Measurements from ENCODE around the gene PRKRA. TPM values are rescaled to one million over a fixed set of nuclear protein-coding genes. Genes with fewer than 3 reads are reported as not detected.

Gene PRKRA
- total and polyA plus RNA-seq, 2 experiments from 2014 or later = 44.0 to 67.1 TPM

DNA sequence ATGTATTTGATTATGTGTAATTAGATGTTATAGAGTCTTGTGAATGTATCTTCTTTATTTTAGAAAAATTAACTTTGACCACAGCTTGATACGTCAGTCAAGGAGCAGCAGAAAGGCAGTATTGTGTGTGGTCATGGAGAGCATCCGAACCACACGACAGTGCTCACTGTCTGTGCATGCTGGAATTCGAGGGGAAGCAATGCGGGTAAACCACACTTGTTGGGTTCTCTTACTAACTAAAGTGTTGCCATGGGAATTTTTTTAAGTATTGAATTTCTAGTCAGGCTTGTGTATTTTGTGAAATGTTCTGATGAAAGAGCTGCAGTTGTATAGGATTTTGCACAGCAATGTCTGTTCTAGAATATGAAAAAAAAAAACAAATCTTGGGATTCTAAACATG lies 5.0 kb upstream of the PRKRA start (continued):
- TF ChIP-seq, protein P1, sequence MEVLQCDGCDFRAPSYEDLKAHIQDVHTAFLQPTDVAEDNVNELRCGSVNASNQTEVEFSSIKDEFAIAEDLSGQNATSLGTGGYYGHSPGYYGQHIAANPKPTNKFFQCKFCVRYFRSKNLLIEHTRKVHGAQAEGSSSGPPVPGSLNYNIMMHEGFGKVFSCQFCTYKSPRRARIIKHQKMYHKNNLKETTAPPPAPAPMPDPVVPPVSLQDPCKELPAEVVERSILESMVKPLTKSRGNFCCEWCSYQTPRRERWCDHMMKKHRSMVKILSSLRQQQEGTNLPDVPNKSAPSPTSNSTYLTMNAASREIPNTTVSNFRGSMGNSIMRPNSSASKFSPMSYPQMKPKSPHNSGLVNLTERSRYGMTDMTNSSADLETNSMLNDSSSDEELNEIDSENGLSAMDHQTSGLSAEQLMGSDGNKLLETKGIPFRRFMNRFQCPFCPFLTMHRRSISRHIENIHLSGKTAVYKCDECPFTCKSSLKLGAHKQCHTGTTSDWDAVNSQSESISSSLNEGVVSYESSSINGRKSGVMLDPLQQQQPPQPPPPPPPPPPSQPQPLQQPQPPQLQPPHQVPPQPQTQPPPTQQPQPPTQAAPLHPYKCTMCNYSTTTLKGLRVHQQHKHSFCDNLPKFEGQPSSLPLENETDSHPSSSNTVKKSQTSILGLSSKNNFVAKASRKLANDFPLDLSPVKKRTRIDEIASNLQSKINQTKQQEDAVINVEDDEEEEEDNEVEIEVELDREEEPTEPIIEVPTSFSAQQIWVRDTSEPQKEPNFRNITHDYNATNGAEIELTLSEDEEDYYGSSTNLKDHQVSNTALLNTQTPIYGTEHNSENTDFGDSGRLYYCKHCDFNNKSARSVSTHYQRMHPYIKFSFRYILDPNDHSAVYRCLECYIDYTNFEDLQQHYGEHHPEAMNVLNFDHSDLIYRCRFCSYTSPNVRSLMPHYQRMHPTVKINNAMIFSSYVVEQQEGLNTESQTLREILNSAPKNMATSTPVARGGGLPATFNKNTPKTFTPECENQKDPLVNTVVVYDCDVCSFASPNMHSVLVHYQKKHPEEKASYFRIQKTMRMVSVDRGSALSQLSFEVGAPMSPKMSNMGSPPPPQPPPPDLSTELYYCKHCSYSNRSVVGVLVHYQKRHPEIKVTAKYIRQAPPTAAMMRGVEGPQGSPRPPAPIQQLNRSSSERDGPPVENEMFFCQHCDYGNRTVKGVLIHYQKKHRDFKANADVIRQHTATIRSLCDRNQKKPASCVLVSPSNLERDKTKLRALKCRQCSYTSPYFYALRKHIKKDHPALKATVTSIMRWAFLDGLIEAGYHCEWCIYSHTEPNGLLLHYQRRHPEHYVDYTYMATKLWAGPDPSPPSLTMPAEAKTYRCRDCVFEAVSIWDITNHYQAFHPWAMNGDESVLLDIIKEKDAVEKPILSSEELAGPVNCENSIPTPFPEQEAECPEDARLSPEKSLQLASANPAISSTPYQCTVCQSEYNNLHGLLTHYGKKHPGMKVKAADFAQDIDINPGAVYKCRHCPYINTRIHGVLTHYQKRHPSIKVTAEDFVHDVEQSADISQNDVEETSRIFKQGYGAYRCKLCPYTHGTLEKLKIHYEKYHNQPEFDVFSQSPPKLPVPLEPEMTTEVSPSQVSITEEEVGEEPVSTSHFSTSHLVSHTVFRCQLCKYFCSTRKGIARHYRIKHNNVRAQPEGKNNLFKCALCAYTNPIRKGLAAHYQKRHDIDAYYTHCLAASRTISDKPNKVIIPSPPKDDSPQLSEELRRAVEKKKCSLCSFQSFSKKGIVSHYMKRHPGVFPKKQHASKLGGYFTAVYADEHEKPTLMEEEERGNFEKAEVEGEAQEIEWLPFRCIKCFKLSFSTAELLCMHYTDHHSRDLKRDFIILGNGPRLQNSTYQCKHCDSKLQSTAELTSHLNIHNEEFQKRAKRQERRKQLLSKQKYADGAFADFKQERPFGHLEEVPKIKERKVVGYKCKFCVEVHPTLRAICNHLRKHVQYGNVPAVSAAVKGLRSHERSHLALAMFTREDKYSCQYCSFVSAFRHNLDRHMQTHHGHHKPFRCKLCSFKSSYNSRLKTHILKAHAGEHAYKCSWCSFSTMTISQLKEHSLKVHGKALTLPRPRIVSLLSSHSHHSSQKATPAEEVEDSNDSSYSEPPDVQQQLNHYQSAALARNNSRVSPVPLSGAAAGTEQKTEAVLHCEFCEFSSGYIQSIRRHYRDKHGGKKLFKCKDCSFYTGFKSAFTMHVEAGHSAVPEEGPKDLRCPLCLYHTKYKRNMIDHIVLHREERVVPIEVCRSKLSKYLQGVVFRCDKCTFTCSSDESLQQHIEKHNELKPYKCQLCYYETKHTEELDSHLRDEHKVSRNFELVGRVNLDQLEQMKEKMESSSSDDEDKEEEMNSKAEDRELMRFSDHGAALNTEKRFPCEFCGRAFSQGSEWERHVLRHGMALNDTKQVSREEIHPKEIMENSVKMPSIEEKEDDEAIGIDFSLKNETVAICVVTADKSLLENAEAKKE (CRISPR knock-in tag; IDR thresholded peaks at IDR 0.05) = no peak
- TF ChIP-seq EZH2phosphoT487 (IDR thresholded peaks at IDR 0.05; ENCODE audit: unreplicated experiment) (no peak), ZNF114 (CRISPR knock-in tag; IDR thresholded peaks at IDR 0.05) (no peak), JUNB (IDR thresholded peaks at IDR 0.05; ENCODE audit: unreplicated experiment) (no peak)
- TF ChIP-seq, protein P2, sequence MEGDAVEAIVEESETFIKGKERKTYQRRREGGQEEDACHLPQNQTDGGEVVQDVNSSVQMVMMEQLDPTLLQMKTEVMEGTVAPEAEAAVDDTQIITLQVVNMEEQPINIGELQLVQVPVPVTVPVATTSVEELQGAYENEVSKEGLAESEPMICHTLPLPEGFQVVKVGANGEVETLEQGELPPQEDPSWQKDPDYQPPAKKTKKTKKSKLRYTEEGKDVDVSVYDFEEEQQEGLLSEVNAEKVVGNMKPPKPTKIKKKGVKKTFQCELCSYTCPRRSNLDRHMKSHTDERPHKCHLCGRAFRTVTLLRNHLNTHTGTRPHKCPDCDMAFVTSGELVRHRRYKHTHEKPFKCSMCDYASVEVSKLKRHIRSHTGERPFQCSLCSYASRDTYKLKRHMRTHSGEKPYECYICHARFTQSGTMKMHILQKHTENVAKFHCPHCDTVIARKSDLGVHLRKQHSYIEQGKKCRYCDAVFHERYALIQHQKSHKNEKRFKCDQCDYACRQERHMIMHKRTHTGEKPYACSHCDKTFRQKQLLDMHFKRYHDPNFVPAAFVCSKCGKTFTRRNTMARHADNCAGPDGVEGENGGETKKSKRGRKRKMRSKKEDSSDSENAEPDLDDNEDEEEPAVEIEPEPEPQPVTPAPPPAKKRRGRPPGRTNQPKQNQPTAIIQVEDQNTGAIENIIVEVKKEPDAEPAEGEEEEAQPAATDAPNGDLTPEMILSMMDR (conservative IDR thresholded peaks at IDR 0.05; ENCODE audit: low read depth in 2 of 2) = no peak
- TF ChIP-seq, protein P3, sequence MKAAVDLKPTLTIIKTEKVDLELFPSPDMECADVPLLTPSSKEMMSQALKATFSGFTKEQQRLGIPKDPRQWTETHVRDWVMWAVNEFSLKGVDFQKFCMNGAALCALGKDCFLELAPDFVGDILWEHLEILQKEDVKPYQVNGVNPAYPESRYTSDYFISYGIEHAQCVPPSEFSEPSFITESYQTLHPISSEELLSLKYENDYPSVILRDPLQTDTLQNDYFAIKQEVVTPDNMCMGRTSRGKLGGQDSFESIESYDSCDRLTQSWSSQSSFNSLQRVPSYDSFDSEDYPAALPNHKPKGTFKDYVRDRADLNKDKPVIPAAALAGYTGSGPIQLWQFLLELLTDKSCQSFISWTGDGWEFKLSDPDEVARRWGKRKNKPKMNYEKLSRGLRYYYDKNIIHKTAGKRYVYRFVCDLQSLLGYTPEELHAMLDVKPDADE (IDR thresholded peaks at IDR 0.05) = no peak

DNA sequence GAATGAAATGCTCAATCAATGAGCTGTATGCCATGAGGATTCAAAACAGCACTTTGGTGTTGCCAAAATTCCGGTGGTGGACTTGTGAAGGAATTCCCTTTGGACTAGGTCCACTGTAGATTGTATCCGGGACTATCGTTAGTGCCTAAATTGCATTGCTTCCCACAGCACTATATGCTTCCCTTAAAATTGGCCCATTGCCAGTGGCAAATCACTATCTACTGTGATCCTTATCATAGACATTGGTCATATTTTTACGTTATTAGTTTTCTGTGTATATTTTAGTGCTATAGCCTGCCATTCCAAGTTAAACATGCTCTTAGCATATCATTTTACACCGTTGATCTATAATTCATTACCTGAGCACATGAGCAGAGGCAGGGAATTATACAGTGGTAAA lies 1.9 kb upstream of the PRKRA start:
- Mint-ChIP-seq H3K27me3 (ENCODE audit: insufficient read depth, low read depth, poor library complexity) (peaks cover 7% of the 10 kb centered on the region), H3K9me3 (no peaks in the 10 kb centered on the region), H3K27ac (no peak overlapping the region), H3K4me1 (peaks cover 18% of the 10 kb centered on the region), H3K4me3 (no peak overlapping the region), H3K36me3 (ENCODE audit: low read depth) (peaks cover 12% of the 10 kb centered on the region)
- no peak overlapping the region for H2AFZ ChIP-seq
- H3K79me2 ChIP-seq (replicated peaks; ENCODE audit: insufficient read depth) = peaks cover 23% of the 10 kb centered on the region
- H3K4me2 ChIP-seq = no peak overlapping the region
- H3F3A ChIP-seq (replicated peaks; ENCODE audit: low read depth) = 0 out of 2 replicates have a peak, but pooled peaks cover 4% of the 10 kb centered on the region
- no peak overlapping the region for H3K27ac ChIP-seq (ENCODE audit: low read depth)
- peaks cover 6% of the 10 kb centered on the region for H4K20me1 ChIP-seq (replicated peaks; ENCODE audit: insufficient read depth)
- H3K9me2 ChIP-seq (ENCODE audit: insufficient read depth) = peaks cover 6% of the 10 kb centered on the region; the same call in 1 of the 2 replicates
- no peak overlapping the region for H3K4me3 ChIP-seq
- no peaks in the 10 kb centered on the region for H3K27me3 ChIP-seq (ENCODE audit: insufficient read depth)
- ATAC-seq (no peak), DNase-seq (ENCODE audit: low spot score) (no peak)
- peaks cover 5% of the 10 kb centered on the region; the same call in 1 of the 2 replicates for H3K36me3 ChIP-seq (ENCODE audit: insufficient read depth)
- H3K4me1 ChIP-seq (ENCODE audit: insufficient read depth) = peaks cover 9% of the 10 kb centered on the region
- TF ChIP-seq POLR2AphosphoS5 (IDR thresholded peaks at IDR 0.05; ENCODE audit: low read depth) = no peak
- TF ChIP-seq, protein P1 (CRISPR knock-in tag; IDR thresholded peaks at IDR 0.05) = no peak

All from GM23338 (cell line).